Esophagus muscularis mucosa (tissue), 3 donors: Measurements from ENCODE around the gene KIF26B.

ENCODE experiments used
- CTCF ChIP-seq, 3 experiments: fragments of 200-600 bp in 2 of 3; fragments of 450-650 bp in 1 of 3; sonication (generic) in 2 of 3; IDR thresholded peaks; one replicate each; pipeline ENCODE4 v1.5.1; 2017 to 2019; ENCODE audit warnings: antibody characterized with exemption in 3 of 3, mild to moderate bottlenecking in 2 of 3, moderate library complexity in 1 of 3
- POLR2A ChIP-seq: fragments of 450-650 bp; IDR thresholded peaks from one replicate; pipeline ENCODE4 v1.6.1; 2017; ENCODE audit warnings: antibody characterized with exemption, moderate library complexity, mild to moderate bottlenecking, low read depth

- no peak for TF ChIP-seq POLR2A
- no peak for TF ChIP-seq CTCF (IDR thresholded peaks at IDR 0.05)
Measured at GRCh38 chr1:245749053-245749452, 594.3 kb downstream of the KIF26B start.
